Esophagus muscularis mucosa (tissue), 4 donors: ENCODE results near the gene LIPC.

Experiments
- CTCF ChIP-seq, 3 experiments: fragments of 200-600 bp in 2 of 3; fragments of 450-650 bp in 1 of 3; sonication (generic) in 2 of 3; IDR thresholded peaks; one replicate each; pipeline ENCODE4 v1.5.1; 2017 to 2019; ENCODE audit warnings: antibody characterized with exemption in 3 of 3, mild to moderate bottlenecking in 2 of 3, moderate library complexity in 1 of 3
- EP300 ChIP-seq: sonication (generic); formaldehyde crosslinking; IDR thresholded peaks from one replicate; pipeline ENCODE4 v1.6.1; 2017; ENCODE audit warnings: antibody characterized with exemption
- POLR2A ChIP-seq: fragments of 450-650 bp; IDR thresholded peaks from one replicate; pipeline ENCODE4 v1.6.1; 2017; ENCODE audit warnings: antibody characterized with exemption, moderate library complexity, mild to moderate bottlenecking, low read depth
- POLR2AphosphoS5 ChIP-seq, 2 donors: sonication (generic); formaldehyde crosslinking; IDR thresholded peaks; one replicate each; pipeline ENCODE4 v1.6.1; 2017; ENCODE audit warnings: antibody characterized with exemption in 2 of 2

GRCh38 chr15:58524247-58524646, 92.5 kb downstream of the LIPC start:
- TF ChIP-seq EP300 (no peak), CTCF (IDR thresholded peaks at IDR 0.05) (no peak), POLR2A (no peak), POLR2AphosphoS5 (IDR thresholded peaks at IDR 0.05) (no peak)
